ENCODE data around the gene LMAN2.
A peak's percentile ranks its signal among the peaks of the same experiment; 100 is the strongest.
"Not testable (repeated sequence)": the region's sequence is repeated elsewhere in the genome, so short reads cannot be mapped to it uniquely, and the experiment has no call there.

Gene LMAN2

DNA sequence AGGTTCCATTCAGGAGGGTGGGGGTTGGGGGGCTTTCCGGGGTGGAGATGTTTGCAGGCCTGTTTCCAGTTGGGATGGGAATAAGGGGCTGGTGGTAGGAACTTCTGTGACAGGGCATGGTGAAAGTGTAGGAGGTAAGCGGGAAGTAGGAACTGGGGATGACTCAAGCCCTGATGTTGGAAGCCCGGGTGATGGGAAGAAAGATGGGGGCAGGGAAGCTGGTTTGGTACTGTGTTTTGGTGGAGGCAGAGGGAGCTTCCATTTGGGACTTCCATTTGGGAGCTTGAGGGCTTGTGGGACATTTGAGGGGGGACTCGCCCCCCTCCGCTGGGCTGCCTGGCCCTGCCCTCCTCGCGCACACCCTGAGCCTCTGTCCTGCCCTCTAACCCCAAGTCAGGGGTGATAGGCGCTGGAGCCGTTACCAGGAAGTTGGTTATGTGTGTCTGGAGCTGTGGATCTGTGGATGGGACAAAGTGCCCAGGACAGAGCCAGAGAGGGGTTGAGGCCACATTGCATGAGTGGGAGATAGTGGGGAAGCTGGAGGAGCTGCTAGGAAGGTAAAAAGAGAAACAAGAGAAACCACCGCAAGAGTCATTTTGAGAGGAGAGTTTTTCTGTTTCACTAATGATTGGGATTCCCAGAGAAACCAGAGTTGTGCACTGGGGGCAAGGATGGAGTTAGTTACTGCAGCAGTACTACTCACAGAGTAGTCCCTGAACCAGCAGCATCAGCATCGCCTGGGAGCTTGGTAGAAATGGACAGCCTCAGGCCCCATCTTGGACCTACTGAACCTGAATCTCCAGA, 12.9 kb upstream of the LMAN2 start:
- no peak for DNase-seq

DNA sequence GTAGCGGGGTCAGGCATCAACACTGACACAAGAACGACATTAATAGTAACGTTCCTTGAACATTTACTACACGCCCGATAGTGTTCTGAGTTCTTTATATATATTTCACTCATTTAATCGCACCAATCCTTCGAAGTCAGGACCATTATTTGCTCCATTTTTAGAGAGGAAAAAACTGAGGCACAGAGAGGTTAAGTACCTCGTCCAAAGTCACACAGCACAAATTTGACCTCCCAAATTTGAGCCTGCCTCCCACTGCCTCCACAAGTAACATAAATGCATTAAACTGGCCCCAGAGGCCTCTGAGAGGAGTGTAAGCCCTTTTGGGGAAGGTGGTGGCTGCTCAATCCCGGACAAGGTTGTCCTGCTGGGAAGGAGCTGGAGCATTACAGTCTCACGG, 12.1 kb upstream of the LMAN2 start:
- DNase-seq = no peak

DNA sequence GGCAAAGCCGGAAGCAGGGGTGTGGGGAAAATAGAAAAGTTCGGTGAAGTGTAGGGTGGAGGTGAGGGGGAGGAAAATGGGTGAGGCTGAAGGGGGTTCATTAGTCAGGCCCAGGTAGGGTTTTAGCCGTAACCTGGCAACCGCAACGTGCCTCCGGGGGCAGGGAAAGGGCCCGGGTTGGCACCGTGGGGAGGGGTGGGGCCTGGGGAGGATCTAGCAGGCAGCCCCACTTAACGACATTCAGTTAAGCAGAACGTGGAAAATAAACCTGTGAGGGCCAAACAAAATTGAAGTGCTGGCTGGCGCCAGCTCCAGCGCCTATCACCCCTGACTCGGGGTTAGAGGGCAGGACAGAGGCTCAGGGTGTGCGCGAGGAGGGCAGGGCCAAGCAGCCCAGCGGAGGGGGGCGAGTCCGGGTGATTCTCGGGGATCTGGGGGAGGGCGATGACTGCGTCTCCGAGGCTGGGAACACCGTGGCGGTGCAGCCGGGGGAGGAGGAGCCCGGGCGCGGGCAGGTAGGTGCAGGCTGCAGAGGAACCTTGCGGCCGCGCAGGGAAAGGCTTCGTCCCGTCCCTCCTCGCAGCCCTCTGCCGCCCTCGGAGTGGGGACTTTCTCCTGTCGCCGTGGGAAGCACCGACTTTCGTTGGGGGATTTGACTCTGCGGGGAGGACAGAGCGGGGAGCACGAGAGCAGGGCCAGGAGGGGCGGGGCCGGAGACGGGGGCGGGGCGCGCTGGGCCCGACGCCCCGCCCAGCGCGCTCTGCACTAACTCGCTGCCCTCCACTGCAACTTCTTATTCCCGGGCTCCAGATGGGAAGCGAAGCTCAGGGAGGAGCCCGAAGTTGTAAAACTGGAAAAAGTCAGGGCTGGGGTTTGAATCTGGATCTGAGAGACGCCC, 11.4 kb upstream of the LMAN2 start:
- peak; percentile 52 for DNase-seq

GRCh38 chr5:177362292-177362609, 10.8 kb upstream of the LMAN2 start:
- DNase-seq = no peak

DNA sequence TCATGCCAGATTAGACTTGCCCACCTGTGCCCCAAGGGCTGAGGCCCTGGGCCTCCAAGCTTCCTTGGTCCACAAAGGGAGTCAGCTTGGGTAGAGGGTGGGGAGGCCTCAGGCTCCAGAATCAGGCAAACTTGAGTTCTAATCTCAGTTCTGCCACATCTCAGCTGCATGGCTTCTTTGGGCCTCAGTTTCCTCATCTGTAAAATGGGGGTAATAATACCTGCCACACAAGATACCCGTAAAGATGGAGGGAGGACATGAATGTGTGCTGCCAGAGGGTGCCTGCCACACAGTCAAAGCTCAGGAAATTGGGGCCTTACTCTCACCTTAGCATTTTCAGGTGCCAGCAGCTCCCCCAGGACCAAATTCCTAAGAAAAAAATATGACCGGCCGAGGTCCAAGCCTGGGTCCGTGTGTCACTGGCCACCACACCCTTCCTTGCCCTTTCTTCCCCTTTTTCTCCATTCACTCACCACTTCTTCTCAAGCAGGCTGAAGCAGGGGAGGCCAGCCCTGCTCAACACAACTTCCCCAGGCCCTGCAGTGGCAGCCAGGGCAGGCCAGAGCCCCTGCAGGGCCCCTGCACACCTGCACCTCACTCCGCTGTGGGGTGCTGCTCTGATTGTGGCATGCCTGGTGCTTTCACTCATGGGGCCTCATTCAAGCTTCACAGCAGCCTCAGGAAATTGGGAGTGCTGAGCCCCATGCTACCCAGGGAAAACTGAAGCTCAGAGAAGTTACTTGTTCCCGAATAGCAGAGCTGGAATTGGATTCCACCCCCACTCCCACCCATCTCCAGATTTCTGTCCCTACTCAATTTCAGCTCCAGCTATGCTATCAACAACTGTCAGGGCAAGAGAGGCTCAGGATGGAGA, 10.2 kb upstream of the LMAN2 start:
- no peak for DNase-seq

- not testable (repeated sequence) for DNase-seq
Measured at GRCh38 chr5:177360740-177361139, 9.3 kb upstream of the LMAN2 start.

- DNase-seq = no peak
Measured at GRCh38 chr5:177359860-177360259, 8.4 kb upstream of the LMAN2 start.

GRCh38 chr5:177359451-177359851, 8.0 kb upstream of the LMAN2 start:
- no peak for DNase-seq

GRCh38 chr5:177358370-177358819, 6.9 kb upstream of the LMAN2 start:
- no peak for DNase-seq

- peak; percentile 90 for DNase-seq
Measured at GRCh38 chr5:177357459-177358351, 6.2 kb upstream of the LMAN2 start, which contains the start of gene RGS14. RGS14 (plus strand) TSS chr5:177357924; CDS start chr5:177358025, 101 bp downstream.

- DNase-seq = no peak
Measured at GRCh38 chr5:177357146-177357458, 5.6 kb upstream of the LMAN2 start.

GRCh38 chr5:177356746-177357145, 5.3 kb upstream of the LMAN2 start:
- no peak for DNase-seq

GRCh38 chr5:177355868-177356168, 4.3 kb upstream of the LMAN2 start:
- no peak for DNase-seq

- no peak for DNase-seq
Measured at GRCh38 chr5:177355162-177355867, 3.8 kb upstream of the LMAN2 start.

- no peak for DNase-seq
Measured at GRCh38 chr5:177354711-177355110, 3.2 kb upstream of the LMAN2 start.

DNA sequence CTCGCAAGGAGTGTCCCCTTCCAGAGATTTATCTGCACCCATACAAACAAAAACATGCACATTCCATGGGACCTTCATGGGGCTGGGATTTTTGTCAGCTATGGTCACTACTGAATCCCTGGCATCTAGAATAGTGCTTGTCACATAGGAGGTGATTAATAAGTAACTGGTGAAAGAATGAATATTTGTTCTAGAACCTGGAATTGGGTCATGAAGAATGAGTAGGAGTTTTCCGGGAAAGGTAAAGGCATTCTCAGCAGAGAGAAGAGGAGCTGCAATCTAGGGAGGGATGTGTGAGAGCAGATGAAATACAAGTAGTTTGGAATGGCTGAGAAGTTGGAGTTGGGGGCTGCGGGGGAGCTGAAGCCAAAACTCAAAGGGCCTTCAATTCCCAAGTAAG, 2.8 kb upstream of the LMAN2 start:
- DNase-seq = no peak

- DNase-seq = no peak
Measured at GRCh38 chr5:177353093-177353492, 1.6 kb upstream of the LMAN2 start.

DNA sequence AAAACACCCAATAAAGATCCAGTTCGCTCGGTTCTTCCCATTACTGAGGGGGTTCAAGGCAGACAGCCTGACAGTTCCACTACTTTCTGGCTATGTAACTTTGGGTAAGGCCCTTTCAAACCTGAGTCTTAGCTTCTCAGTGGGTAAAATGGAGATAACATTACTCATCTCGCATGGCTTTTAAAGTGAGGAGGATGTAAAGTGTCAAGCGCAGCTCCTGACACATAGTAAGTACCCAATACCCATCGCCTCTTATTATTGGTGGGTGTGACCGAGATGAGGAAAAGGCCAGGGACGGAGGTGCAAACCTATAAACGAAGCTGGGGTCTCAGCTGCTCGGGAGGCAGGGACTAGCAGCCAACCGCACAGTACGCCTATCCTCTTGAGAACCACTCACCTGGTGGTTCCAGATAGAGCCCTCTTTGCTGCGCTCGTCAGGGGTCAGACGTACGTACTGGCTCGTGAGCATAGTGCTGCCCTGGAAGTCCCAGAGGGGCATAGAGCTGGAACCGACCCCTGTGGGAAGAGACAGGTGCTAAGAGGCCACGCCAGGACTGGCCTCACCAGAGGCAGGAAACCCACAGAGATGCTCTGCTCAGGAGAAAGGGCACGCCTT, 584 bp downstream of the LMAN2 start:
- DNase-seq = no peak

DNA sequence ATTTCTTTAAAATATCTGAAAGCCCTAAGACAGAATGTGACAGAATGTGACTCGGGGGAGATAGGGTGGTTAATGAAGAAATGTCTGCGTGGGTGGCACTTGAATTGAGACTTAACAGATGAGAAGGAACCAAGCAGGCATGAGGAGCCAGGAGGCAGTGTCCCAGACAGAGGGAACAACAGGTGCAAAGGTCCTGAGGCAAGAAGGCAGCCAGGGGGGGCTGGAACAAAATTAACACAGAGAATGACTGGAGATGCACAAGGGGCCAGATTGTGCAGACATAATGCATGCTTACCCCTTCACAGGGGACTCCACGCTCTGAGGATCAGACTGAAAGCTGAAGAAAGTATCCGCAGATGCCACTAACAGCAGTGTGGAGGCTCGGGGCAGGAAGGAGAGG, 1.7 kb downstream of the LMAN2 start:
- no peak for DNase-seq

DNA sequence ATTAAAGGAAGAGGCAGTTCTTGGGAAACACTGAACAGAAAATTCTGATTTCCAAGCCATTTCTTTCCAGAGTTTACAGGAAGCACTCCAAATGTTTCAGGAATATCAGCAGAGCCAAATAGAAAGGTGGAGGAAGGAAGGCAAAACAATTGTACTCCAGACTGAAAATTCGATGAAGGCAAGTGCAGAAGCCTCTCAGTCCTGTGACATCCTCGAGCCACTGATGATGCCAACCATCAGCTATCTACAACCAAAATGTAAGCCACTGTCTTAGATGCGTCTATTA, 2.2 kb downstream of the LMAN2 start:
- DNase-seq = no peak

- no peak for DNase-seq
Measured at GRCh38 chr5:177347699-177348098, 3.8 kb downstream of the LMAN2 start.

Measured in central memory CD4-positive, alpha-beta T cell (primary cell).